Spleen (tissue), 11 donors: ENCODE data around the gene ARHGAP20. TPM values are rescaled to one million over a fixed set of nuclear protein-coding genes. Genes with fewer than 3 reads are reported as not detected.
A peak's percentile ranks its signal among the peaks of the same experiment; 100 is the strongest.

Experiments
- DNase-seq: peaks from one replicate; pipeline ENCODE4 v3.0.0-alpha.2; 2020
- H3K27ac ChIP-seq, 8 donors: fragments of 200-600 bp; sonication (generic) in 7 of 8; 1 replicate in 4 of 8; 2 replicates in 4 of 8; pipeline versions ENCODE4 v1.5.0 to v1.8.0; 2016 to 2021; ENCODE audit warnings: inconsistent platforms in 4 of 8, mild to moderate bottlenecking in 4 of 8, moderate library complexity in 1 of 8
- H3K27me3 ChIP-seq, 7 donors: fragments of 200-600 bp; sonication (generic) in 6 of 7; replicated peaks in 1 of 7; 1 replicate in 4 of 7; 2 replicates in 3 of 7; pipeline versions ENCODE4 v1.5.0 to v1.8.0; 2016 to 2021; ENCODE audit warnings: inconsistent platforms in 3 of 7, mild to moderate bottlenecking in 1 of 7
- H3K36me3 ChIP-seq, 6 donors: fragments of 200-600 bp; sonication (generic) in 5 of 6; 1 replicate in 4 of 6; 2 replicates in 2 of 6; pipeline versions ENCODE4 v1.5.0 to v1.8.0; 2016 to 2021; ENCODE audit warnings: inconsistent platforms in 2 of 6
- H3K4me1 ChIP-seq, 6 donors: fragments of 200-600 bp; sonication (generic) in 5 of 6; 1 replicate in 3 of 6; 2 replicates in 3 of 6; pipeline versions ENCODE4 v1.5.0 to v1.8.0; 2016 to 2021; ENCODE audit warnings: inconsistent platforms in 3 of 6
- H3K4me3 ChIP-seq, 8 donors: fragments of 200-600 bp; sonication (generic) in 7 of 8; 1 replicate in 4 of 8; 2 replicates in 4 of 8; pipeline versions ENCODE4 v1.5.0 to v1.8.0; 2016 to 2021; ENCODE audit warnings: inconsistent platforms in 4 of 8, mild to moderate bottlenecking in 4 of 8, moderate library complexity in 2 of 8
- H3K9me3 ChIP-seq, 8 donors: fragments of 200-600 bp; sonication (generic) in 7 of 8; 1 replicate in 4 of 8; 2 replicates in 4 of 8; pipeline versions ENCODE4 v1.5.0 to v1.8.0; 2016 to 2021; ENCODE audit warnings: inconsistent platforms in 4 of 8
- CTCF ChIP-seq, 11 experiments: fragments of 200-600 bp in 7 of 11; fragments of 450-650 bp in 4 of 11; sonication (generic) in 4 of 11; IDR thresholded peaks in 8 of 11; conservative IDR thresholded peaks in 3 of 11; 1 replicate in 7 of 11; 2 replicates in 4 of 11; pipeline versions ENCODE4 v1.4.0 to v1.8.0; 2016 to 2021; ENCODE audit warnings: antibody characterized with exemption in 11 of 11, inconsistent platforms in 4 of 11, mild to moderate bottlenecking in 1 of 11
- POLR2A ChIP-seq, 3 donors: fragments of 450-650 bp; IDR thresholded peaks; one replicate each; pipeline ENCODE4 v1.5.1; 2017; ENCODE audit warnings: antibody characterized with exemption in 3 of 3, mild to moderate bottlenecking in 1 of 3
- POLR2AphosphoS5 ChIP-seq, 3 donors: sonication (generic); formaldehyde crosslinking; IDR thresholded peaks; one replicate each; pipeline ENCODE4 v1.5.1; 2017; ENCODE audit warnings: antibody characterized with exemption in 3 of 3
- WGBS, 5 donors: extraction: QIAGEN DNeasy Blood & Tissue Kit in 3 of 5; methylation state at CpG; one replicate each; pipeline versions ENCODE4 v1.1.5 to v1.1.7; 2013 to 2018; 5-methylcytosine and 5-hydroxymethylcytosine counted together
- intact Hi-C: fragments of 100-400 bp; cut with DNase I; formaldehyde crosslinking; loops from one replicate; pipeline ENCODE4 v1.15.0; 2023; ENCODE audit warnings: low total_unique reads
- polyA plus RNA-seq, 3 donors: library from polyadenylated mRNA; stranded (reverse); fragments of 200-250 nt; gene quantifications; one replicate each; pipeline ENCODE4 v1.2.1, GENCODE V29; 2013
- total RNA-seq, 7 donors: library from RNA; depleted of rRNA in 3 of 7; stranded (reverse); fragments of >200 nt in 3 of 7; fragmentation: NEBNext Ultra II Directional in 4 of 7; extraction: Animal tissue kit (Norgen Biotek cat#: 25700) in 4 of 7; gene quantifications; one replicate each; pipeline versions ENCODE4 v1.1.0 to v1.2.1, GENCODE V29; 2016 to 2021
- donor health status: healthy with polysubstance abuse.
- donor health status: DM: no; HTN: no; CAD: no; lungs with moderate emphysema.
- donor health status: DM: no; HTN: no; CAD: no.
- donor health status: Bipolar disorder and iron deficiency.
- donor health status: healthy.
- donor health status: DM: no; HTN: no; CAD: no.
- donor health status: DM: yes; HTN: yes; CAD: no.

Gene ARHGAP20
- total and polyA plus RNA-seq, 10 donors, result 0.15 to 11.0 (median 1.5) TPM

DNA sequence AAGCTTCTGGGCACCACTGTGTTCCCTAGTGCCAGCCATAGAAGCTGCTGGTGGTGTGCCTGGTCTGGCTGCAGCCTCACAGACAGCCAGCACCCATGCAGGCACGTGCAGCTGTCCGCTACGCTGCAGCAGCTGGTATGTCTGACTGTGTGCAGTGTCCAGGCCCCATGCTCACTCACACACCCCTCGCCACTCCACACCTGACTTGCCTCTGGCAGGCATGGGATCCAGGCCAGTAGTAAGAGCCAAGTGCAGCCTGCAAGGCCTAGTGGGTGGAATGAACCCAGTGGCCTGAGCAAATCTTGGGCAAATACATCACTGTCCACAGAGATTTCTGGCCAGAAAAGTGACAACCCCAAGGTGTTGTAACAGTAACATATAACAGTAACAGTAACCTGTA is 111.9 kb downstream of the ARHGAP20 start:
- no peaks in the 10 kb centered on the region for H3K36me3 ChIP-seq
- H3K27me3 ChIP-seq, result no peaks in the 10 kb centered on the region
- intact Hi-C loops, result no loop called here
- TF ChIP-seq CTCF (IDR thresholded peaks at IDR 0.05 in 8 of 11, conservative IDR thresholded peaks at IDR 0.05 in 3 of 11) (no peak), POLR2AphosphoS5 (IDR thresholded peaks at IDR 0.05) (no peak), POLR2A (IDR thresholded peaks at IDR 0.05) (no peak)
- DNase-seq, result peak; percentile 63
- no peaks in the 10 kb centered on the region for H3K4me1 ChIP-seq
- H3K4me3 ChIP-seq, result no peak overlapping the region
- WGBS, 5 donors, result 86 to 97% (median 92%) methylated on average over 4 of the region's 4 CpGs; no CpG with 5 or more reads in 1 of the 5 donors
- H3K27ac ChIP-seq, result no peak overlapping the region
- H3K9me3 ChIP-seq, result peaks cover 0 to 24% (median 14%) of the 10 kb centered on the region in 8 donors

DNA sequence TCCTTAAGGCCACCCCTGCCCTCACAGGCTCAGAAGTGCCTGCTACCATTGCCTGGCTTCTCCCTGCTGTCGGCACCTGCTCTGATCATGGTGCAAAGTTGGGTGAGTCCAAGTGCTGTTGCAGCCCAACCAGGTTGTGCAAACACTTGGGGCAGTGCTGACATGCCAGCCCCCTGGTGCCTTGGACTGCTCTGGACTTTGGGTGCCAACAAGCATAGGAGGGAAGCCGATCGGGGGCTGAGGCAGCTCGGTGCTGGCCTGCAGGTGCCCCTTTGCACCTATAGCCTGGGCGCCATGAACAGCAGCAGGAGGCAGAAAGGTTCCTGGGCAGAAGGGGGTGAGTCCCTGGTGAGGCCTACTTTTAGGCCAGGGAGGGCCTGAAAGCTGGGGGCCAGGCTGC is 113.0 kb downstream of the ARHGAP20 start:
- no peak for TF ChIP-seq CTCF (IDR thresholded peaks at IDR 0.05 in 8 of 11, conservative IDR thresholded peaks at IDR 0.05 in 3 of 11)
- no peak for TF ChIP-seq POLR2AphosphoS5 (IDR thresholded peaks at IDR 0.05)
- no peak for TF ChIP-seq POLR2A (IDR thresholded peaks at IDR 0.05)
- Histone ChIP-seq H3K9me3 (peaks cover 0 to 24% (median 14%) of the 10 kb centered on the region in 8 donors), H3K27me3 (no peaks in the 10 kb centered on the region), H3K36me3 (no peaks in the 10 kb centered on the region), H3K4me1 (no peaks in the 10 kb centered on the region), H3K4me3 (no peak overlapping the region), H3K27ac (no peak overlapping the region)
- intact Hi-C loops, result no loop called here
- 84 to 100% (median 90%) methylated on average over 4 to 5 of the region's 5 CpGs for WGBS, 5 donors
- DNase-seq, result peak; percentile 71

- WGBS, 5 donors, result 86 to 100% (median 94%) methylated on average over 1 of the region's 1 CpG; no CpG with 5 or more reads in 1 of the 5 donors
- intact Hi-C loops, result no loop called here
These were observed 113.5 kb downstream of the ARHGAP20 start for GRCh38 chr11:110598725-110599124.

DNA sequence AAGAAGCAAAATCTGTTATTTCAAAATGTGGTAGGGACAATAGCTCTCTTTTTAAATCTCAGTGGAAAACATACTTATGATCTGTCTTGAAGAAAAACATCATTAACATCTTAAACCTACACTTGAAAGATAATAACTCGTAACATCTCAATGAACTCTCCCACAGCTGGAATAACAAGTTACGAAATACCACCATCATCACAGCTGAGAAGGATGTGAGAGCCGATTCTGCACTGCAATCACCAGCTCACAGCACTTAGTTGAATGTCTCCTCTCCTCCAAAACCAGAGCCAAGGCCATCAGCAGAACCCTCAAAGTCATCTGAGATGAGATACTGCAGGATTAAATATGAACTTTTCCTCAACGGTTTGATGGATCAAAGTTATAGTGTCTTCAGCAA is 124.3 kb downstream of the ARHGAP20 start:
- no peak for TF ChIP-seq POLR2AphosphoS5 (IDR thresholded peaks at IDR 0.05)
- no peak for TF ChIP-seq CTCF (IDR thresholded peaks at IDR 0.05 in 8 of 11, conservative IDR thresholded peaks at IDR 0.05 in 3 of 11)
- no peak for TF ChIP-seq POLR2A (IDR thresholded peaks at IDR 0.05)
- Histone ChIP-seq H3K9me3 (no peaks in the 10 kb centered on the region), H3K4me3 (no peak overlapping the region), H3K27ac (no peak overlapping the region), H3K27me3 (no peaks in the 10 kb centered on the region), H3K4me1 (no peaks in the 10 kb centered on the region), H3K36me3 (peaks cover 0 to 6% (median 0%) of the 10 kb centered on the region in 6 donors)
- no peak for DNase-seq
- intact Hi-C loops, result no loop called here
- 31 to 77% (median 65%) methylated on average over 4 of the region's 4 CpGs for WGBS, 5 donors

More at GRCh38 chr11:110598725-110599124, 113.5 kb downstream of the ARHGAP20 start:
- no peak for DNase-seq
- TF ChIP-seq CTCF (IDR thresholded peaks at IDR 0.05 in 8 of 11, conservative IDR thresholded peaks at IDR 0.05 in 3 of 11), result no peak
- no peaks in the 10 kb centered on the region for H3K27me3 ChIP-seq
- no peak overlapping the region for H3K4me3 ChIP-seq
- H3K27ac ChIP-seq, result no peak overlapping the region
- H3K9me3 ChIP-seq, result peaks cover 0 to 24% (median 14%) of the 10 kb centered on the region in 8 donors
- H3K36me3 ChIP-seq, result no peaks in the 10 kb centered on the region
- H3K4me1 ChIP-seq, result no peaks in the 10 kb centered on the region
